Panc1 (cell line): ENCODE results near the gene ZNF212.

ENCODE experiments used
- POLR2AphosphoS5 ChIP-seq: IDR thresholded peaks from 2 replicates; pipeline ENCODE4 v1.6.1; 2012; ENCODE audit warnings: mild to moderate bottlenecking, low read depth, low read length, moderate library complexity
- SIN3A ChIP-seq: IDR thresholded peaks from 2 replicates; pipeline ENCODE4 v1.6.1; 2012; ENCODE audit warnings: low read depth, mild to moderate bottlenecking, low read length, moderate library complexity, borderline replicate concordance; ENCODE audit not compliant: insufficient read depth
- TCF7L2 ChIP-seq: IDR thresholded peaks from 2 replicates; pipeline ENCODE4 v1.6.1; 2011; ENCODE audit warnings: mild to moderate bottlenecking, low read depth, low read length, inconsistent platforms
- TF ChIP-seq, protein P1 (sequence below): fragments of 450-650 bp; IDR thresholded peaks from 2 replicates; pipeline ENCODE4 v1.5.1; 2017; ENCODE audit warnings: mild to moderate bottlenecking
- TF ChIP-seq, protein P2 (sequence below), 2 experiments: IDR thresholded peaks; 2 replicates each; pipeline ENCODE4 v1.6.1; 2011 to 2012; ENCODE audit warnings: low read depth in 2 of 2, control low read depth in 1 of 2, low read length in 1 of 2, mild to moderate bottlenecking in 1 of 2, moderate library complexity in 1 of 2; ENCODE audit not compliant: insufficient read depth in 1 of 2

GRCh38 chr7:149210551-149210950 lies 28.9 kb upstream of the ZNF212 start:
- TF ChIP-seq, protein P1, sequence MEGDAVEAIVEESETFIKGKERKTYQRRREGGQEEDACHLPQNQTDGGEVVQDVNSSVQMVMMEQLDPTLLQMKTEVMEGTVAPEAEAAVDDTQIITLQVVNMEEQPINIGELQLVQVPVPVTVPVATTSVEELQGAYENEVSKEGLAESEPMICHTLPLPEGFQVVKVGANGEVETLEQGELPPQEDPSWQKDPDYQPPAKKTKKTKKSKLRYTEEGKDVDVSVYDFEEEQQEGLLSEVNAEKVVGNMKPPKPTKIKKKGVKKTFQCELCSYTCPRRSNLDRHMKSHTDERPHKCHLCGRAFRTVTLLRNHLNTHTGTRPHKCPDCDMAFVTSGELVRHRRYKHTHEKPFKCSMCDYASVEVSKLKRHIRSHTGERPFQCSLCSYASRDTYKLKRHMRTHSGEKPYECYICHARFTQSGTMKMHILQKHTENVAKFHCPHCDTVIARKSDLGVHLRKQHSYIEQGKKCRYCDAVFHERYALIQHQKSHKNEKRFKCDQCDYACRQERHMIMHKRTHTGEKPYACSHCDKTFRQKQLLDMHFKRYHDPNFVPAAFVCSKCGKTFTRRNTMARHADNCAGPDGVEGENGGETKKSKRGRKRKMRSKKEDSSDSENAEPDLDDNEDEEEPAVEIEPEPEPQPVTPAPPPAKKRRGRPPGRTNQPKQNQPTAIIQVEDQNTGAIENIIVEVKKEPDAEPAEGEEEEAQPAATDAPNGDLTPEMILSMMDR = no peak
- TF ChIP-seq POLR2AphosphoS5 = no peak
- TF ChIP-seq, protein P2, sequence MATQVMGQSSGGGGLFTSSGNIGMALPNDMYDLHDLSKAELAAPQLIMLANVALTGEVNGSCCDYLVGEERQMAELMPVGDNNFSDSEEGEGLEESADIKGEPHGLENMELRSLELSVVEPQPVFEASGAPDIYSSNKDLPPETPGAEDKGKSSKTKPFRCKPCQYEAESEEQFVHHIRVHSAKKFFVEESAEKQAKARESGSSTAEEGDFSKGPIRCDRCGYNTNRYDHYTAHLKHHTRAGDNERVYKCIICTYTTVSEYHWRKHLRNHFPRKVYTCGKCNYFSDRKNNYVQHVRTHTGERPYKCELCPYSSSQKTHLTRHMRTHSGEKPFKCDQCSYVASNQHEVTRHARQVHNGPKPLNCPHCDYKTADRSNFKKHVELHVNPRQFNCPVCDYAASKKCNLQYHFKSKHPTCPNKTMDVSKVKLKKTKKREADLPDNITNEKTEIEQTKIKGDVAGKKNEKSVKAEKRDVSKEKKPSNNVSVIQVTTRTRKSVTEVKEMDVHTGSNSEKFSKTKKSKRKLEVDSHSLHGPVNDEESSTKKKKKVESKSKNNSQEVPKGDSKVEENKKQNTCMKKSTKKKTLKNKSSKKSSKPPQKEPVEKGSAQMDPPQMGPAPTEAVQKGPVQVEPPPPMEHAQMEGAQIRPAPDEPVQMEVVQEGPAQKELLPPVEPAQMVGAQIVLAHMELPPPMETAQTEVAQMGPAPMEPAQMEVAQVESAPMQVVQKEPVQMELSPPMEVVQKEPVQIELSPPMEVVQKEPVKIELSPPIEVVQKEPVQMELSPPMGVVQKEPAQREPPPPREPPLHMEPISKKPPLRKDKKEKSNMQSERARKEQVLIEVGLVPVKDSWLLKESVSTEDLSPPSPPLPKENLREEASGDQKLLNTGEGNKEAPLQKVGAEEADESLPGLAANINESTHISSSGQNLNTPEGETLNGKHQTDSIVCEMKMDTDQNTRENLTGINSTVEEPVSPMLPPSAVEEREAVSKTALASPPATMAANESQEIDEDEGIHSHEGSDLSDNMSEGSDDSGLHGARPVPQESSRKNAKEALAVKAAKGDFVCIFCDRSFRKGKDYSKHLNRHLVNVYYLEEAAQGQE (IDR thresholded peaks at IDR 0.05; ENCODE audit: insufficient read depth in 1 of 2, low read depth in 2 of 2, low read length in 1 of 2) = no peak
- no peak for TF ChIP-seq SIN3A
- no peak for TF ChIP-seq TCF7L2
